ENCODE results near the gene CDC25A.

GRCh38 chr3:48214225-48214624 is 26.0 kb upstream of the CDC25A start:
- TF ChIP-seq CTCF (IDR thresholded peaks at IDR 0.05), result no peak
- TF ChIP-seq POLR2A (IDR thresholded peaks at IDR 0.05), result no peak
